Activated T-cell treated with anti-CD3 and anti-CD28 coated beads for 48 hours (primary cell): ENCODE results near the gene PDE4D.

Experiments
- DNase-seq: peaks from one replicate; pipeline ENCODE4 v3.0.0-alpha.2; 2020; ENCODE audit warnings: low read depth

Gene PDE4D

DNA sequence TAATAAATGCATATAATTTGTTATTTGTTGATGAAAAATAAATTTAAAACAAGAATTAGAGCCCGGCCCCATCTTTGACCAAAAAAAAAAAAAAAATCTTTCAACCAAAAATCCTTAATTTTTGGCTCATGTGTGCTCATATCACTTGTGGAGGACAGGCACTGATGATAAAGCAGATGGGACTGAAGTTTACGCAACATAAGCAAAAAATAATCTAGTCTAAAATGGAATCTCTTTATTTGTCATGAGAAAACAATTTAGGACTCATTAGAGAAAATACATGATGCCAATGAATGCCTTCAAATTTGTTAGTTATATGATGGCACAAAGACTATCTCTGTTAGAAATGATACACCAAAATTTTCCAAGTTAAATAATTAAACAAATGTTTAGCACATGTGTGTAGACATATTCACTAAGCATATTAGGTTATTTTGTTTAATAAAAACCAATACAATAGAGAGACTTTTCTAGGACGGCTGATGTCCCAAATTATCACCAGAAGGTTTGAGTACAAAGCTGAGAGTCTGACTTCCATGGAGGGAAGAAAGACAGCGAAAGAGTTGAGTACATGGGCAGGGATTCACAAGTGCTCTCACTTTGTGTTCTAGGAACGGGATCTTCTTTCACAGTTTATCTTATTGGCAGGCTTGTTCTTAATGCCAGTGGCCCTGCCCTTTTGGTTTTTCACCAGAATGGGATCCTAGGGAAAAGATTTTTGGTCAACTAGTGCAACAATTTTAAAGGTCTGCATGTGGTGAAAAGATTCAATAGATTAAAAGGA, 689.2 kb downstream of the PDE4D start:
- DNase-seq = no peak

GRCh38 chr5:59199868-59200267, 693.7 kb downstream of the PDE4D start:
- DNase-seq = no peak

- no peak for DNase-seq
These were observed 694.7 kb downstream of the PDE4D start for GRCh38 chr5:59198832-59199231.

- no peak for DNase-seq
These were observed 695.2 kb downstream of the PDE4D start for GRCh38 chr5:59198365-59198764.

DNA sequence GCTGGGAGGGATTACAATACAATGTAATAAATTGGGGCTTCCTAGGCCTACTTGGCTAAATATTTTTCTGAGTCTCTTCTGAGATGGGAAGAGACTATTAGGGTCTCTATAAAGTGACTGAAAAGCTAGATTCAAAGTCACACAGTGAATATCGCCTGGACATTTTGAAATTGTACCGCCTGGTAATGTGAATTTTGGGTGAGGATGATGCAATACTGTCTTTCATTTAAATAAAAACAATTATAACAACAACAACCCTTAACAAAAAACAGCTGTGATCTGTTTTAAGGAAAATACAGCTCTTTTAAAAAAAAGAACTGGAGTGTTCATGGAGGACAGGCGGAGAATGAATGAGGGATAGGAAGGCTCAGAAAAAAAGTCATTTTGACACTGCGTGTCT, 695.6 kb downstream of the PDE4D start:
- no peak for DNase-seq

GRCh38 chr5:59193616-59194319, 699.8 kb downstream of the PDE4D start:
- DNase-seq = no peak

GRCh38 chr5:59190746-59191145, 702.8 kb downstream of the PDE4D start:
- no peak for DNase-seq

- DNase-seq = no peak
These were observed 703.9 kb downstream of the PDE4D start for GRCh38 chr5:59189472-59190244.

GRCh38 chr5:59188419-59189225, 704.9 kb downstream of the PDE4D start:
- peak; percentile 35 for DNase-seq

DNA sequence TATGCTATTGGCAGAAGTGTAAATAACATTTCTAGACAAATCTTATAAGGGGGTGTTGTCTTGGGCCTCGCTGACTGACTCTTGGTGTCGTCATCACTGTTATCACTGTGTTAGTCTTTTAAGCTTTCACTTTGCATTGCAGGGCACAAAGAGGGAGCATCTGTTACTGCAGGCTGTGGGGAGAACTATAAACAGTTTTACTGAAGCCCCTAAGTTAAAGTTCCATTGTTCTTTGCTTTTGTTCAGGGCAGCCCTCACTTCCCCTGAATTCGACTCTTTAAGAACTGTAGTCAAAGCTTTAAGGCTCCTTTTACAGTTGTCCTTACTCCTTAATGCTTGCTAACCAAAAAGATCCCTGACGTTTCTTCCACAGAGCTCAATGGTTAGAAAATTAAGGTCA, 705.7 kb downstream of the PDE4D start:
- DNase-seq = no peak

DNA sequence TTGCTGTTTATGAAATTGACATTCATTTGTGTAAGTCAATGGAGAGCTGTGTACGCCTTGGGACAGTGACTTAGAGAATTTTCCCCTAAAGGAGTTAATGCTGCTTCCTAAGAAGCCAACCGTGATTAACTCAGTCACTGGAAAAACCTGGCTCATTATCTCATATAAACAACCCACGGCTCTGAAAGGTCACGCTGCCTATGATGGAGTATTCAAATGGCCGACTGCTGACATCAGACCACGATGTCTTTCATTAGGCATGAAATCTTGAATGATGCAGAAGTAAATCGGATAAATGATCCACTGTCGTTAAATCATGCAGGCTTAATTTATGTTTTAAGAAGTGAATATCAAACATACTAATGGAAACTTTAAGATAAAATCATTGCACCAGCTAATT, 706.9 kb downstream of the PDE4D start:
- no peak for DNase-seq

DNA sequence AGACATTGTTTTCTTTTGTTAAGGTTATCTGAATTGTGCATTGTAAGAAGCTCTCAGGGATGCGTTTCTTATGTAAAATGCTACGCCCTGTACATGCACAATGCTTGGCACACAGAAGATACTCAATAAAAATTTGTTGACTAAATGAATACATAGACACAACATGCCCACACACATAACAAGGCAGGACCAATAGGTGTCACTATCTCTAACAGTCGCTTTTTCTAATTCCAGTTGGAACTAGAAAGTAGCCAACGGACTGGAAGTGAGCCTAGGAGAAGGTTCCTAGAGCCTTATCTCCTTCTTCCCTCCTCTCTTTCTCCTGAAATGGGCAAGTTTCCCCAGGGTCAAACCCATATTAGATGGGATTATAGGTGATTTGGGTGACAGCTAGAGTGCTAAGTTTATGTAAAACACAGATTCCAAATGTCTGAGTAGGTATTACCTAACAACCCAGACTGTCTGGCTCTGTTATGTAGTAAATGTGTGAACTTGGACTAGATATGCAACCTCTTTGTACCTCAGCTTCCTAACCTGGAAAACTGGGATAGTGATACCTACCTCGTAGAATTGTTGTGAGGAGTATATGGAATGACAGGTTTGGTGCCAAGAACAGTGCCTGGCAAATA, 707.7 kb downstream of the PDE4D start:
- DNase-seq = no peak

DNA sequence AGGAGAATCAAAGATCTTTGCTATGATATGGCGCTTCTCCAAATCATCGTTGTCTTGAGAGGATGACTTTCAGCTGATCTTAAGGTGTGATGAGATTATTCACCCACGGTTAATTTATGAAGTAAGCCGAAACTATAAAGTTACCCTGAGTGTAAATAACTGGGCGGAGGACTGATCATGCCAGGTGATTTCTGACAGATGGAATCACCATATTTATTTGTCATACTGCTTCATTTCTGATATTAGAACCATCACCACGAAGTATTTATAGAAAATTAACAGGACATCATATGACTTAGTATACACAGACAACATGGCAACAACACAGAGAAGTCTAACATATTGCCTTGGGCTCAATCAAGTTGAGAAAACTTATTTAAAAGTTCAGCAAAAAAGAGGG, 708.8 kb downstream of the PDE4D start:
- DNase-seq = no peak

DNA sequence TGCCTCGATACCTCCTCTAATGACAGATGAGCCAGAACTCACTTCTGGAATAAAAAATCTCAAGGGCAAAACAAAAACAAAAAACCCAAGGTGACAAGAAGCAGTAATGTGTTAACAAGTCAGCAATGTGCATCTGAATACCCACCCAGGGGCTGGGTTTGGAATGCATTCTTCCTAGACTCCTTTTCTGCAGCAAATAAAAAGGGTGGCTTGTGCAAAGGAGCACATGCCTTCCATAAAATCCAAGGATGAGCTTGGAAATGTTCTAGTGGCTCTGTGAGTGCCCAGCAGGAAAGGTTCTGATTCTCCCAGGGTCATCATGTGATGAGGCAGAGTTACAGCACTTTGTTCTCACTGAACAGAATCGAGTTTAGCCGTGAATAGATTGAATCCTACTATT, 710.8 kb downstream of the PDE4D start:
- DNase-seq = no peak

GRCh38 chr5:59180515-59180914, 713.0 kb downstream of the PDE4D start:
- DNase-seq = no peak

- no peak for DNase-seq
These were observed 713.8 kb downstream of the PDE4D start for GRCh38 chr5:59179704-59180103.

DNA sequence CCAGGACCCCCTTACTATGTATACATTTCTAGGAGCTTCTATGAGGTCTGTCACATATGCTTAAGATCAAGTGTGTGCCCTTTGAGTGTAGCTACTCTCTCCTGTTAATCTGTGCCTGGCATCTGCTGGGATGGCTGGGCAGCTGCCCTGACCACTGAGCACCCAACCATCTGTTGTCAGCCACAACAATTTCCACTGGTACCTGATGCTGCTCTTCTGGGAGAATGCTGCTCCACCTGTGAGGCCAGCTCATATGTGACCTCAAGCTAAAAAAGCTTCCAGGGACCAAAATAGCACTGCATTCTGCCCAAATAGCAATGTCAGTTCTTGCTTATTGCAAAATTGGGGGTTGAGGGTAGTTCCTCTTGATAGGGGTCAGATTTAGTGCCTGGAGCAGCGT, 715.0 kb downstream of the PDE4D start:
- DNase-seq = no peak

GRCh38 chr5:59178071-59178470, 715.5 kb downstream of the PDE4D start:
- no peak for DNase-seq

GRCh38 chr5:59177644-59178043, 715.9 kb downstream of the PDE4D start:
- no peak for DNase-seq

- DNase-seq = no peak
These were observed 719.2 kb downstream of the PDE4D start for GRCh38 chr5:59174248-59174844.

GRCh38 chr5:59173578-59173977, 719.9 kb downstream of the PDE4D start:
- DNase-seq = no peak
